B cell (primary cell): Measurements from ENCODE around the gene IPO13. TPM values are rescaled to one million over a fixed set of nuclear protein-coding genes. Genes with fewer than 3 reads are reported as not detected.
A peak's percentile ranks its signal among the peaks of the same experiment; 100 is the strongest.

Experiments used
- ATAC-seq: fragments of 200-7000 bp; cut with Tn5 transposase; one replicate; pipeline ENCODE4 v1.10.0; 2021; ENCODE audit warnings: low read depth, mild to moderate bottlenecking, moderate number of reproducible peaks, moderate library complexity
- CTCF ChIA-PET: fragments of 350-600 bp; sonication (Branson Sonifier 250); formaldehyde crosslinking; loops from one replicate; lab custom pipeline; 2021; ENCODE audit warnings: antibody characterized with exemption, inconsistent platforms; lab: Charles Lee
- POLR2A ChIA-PET: fragments of 350-600 bp; sonication (Branson Sonifier 250); formaldehyde crosslinking; loops from one replicate; lab custom pipeline; 2021; ENCODE audit warnings: antibody characterized with exemption; lab: Charles Lee
- DNase-seq: peaks from one replicate; pipeline ENCODE4 v3.0.0; 2013
- H2AFZ ChIP-seq: 2 replicates; pipeline ENCODE4 v1.6.1; 2012; ENCODE audit warnings: mild to moderate bottlenecking, low read depth, low read length; ENCODE audit not compliant: insufficient read depth, poor library complexity, severe bottlenecking
- H3K27ac ChIP-seq, 2 donors: 1 replicate in 1 of 2; 2 replicates in 1 of 2; pipeline ENCODE4 v1.5.1; 2012 to 2013; ENCODE audit warnings: low read length in 2 of 2, mild to moderate bottlenecking in 2 of 2, moderate library complexity in 1 of 2
- H3K27me3 ChIP-seq, 4 experiments: fragments of 200-600 bp in 1 of 4; sonication (generic) in 1 of 4; replicated peaks in 1 of 4; 1 replicate in 2 of 4; 2 replicates in 2 of 4; pipeline versions ENCODE4 v1.6.1 to v1.7.0; 2013 to 2016; ENCODE audit warnings: low read length in 3 of 4, mild to moderate bottlenecking in 2 of 4, mixed read lengths in 1 of 4, moderate library complexity in 1 of 4; ENCODE audit not compliant: insufficient read depth in 4 of 4, control insufficient read depth in 3 of 4; ENCODE audit errors: control extremely low read depth in 1 of 4
- H3K36me3 ChIP-seq, 2 experiments: replicated peaks in 1 of 2; 1 replicate in 1 of 2; 2 replicates in 1 of 2; pipeline versions ENCODE4 v1.6.1 to v1.7.1; 2013; ENCODE audit warnings: low read length in 1 of 2; ENCODE audit not compliant: insufficient read depth in 2 of 2, control insufficient read depth in 1 of 2; ENCODE audit errors: control extremely low read depth in 1 of 2, extremely low read depth in 1 of 2
- H3K4me1 ChIP-seq, 2 donors: fragments of 200-600 bp in 1 of 2; sonication (generic) in 1 of 2; 1 replicate in 1 of 2; 2 replicates in 1 of 2; pipeline versions ENCODE4 v1.5.1 to v1.6.1; 2013 to 2017; ENCODE audit warnings: low read length in 2 of 2; ENCODE audit not compliant: control insufficient read depth in 2 of 2, insufficient read depth in 2 of 2
- H3K4me2 ChIP-seq: replicated peaks from 2 replicates; pipeline ENCODE3; 2012; ENCODE audit warnings: mild to moderate bottlenecking, low read depth, low read length; ENCODE audit not compliant: poor library complexity, severe bottlenecking
- H3K4me3 ChIP-seq, 5 experiments: fragments of 200-600 bp in 1 of 5; sonication (generic) in 1 of 5; 1 replicate in 3 of 5; 2 replicates in 2 of 5; pipeline versions ENCODE4 v1.5.1 to v1.7.0; 2011 to 2016; ENCODE audit warnings: low read length in 4 of 5, mild to moderate bottlenecking in 4 of 5, low read depth in 2 of 5, control low read depth in 1 of 5, moderate library complexity in 1 of 5; ENCODE audit not compliant: insufficient read depth in 1 of 5; ENCODE audit errors: control extremely low read depth in 1 of 5, extremely low read depth in 1 of 5
- H3K79me2 ChIP-seq: fragments of 200-600 bp; sonication (generic); one replicate; pipeline ENCODE4 v1.6.0; 2016; ENCODE audit warnings: low read length; ENCODE audit not compliant: control insufficient read depth, insufficient read depth
- H3K9ac ChIP-seq: fragments of 200-600 bp; sonication (generic); 2 replicates; pipeline ENCODE4 v1.6.1; 2017; ENCODE audit warnings: mild to moderate bottlenecking, low read length, moderate library complexity
- H3K9me3 ChIP-seq, 3 donors: one replicate each; pipeline versions ENCODE4 v1.6.1 to v1.7.1; 2013; ENCODE audit warnings: low read length in 2 of 3; ENCODE audit not compliant: control insufficient read depth in 2 of 3, insufficient read depth in 1 of 3; ENCODE audit errors: control extremely low read depth in 1 of 3
- H4K20me1 ChIP-seq: 2 replicates; pipeline ENCODE4 v1.6.0; 2012; ENCODE audit warnings: mild to moderate bottlenecking, low read length; ENCODE audit not compliant: insufficient read depth, control insufficient read depth, poor library complexity, severe bottlenecking
- H3K27ac Mint-ChIP-seq: one replicate; pipeline ENCODE4 v1.8.0; 2021; ENCODE audit warnings: mixed read lengths
- H3K27me3 Mint-ChIP-seq: one replicate; pipeline ENCODE4 v1.8.0; 2021; ENCODE audit warnings: mixed read lengths
- H3K4me1 Mint-ChIP-seq: one replicate; pipeline ENCODE4 v1.8.0; 2021; ENCODE audit warnings: mixed read lengths
- H3K4me3 Mint-ChIP-seq: one replicate; pipeline ENCODE4 v1.8.0; 2021; ENCODE audit warnings: mixed read lengths
- H3K9me3 Mint-ChIP-seq: one replicate; pipeline ENCODE4 v1.8.0; 2022; ENCODE audit warnings: mixed read lengths; ENCODE audit not compliant: insufficient read depth
- EZH2 ChIP-seq: IDR thresholded peaks from 2 replicates; pipeline ENCODE4 v1.6.1; 2012; ENCODE audit warnings: borderline replicate concordance, low read depth, mild to moderate bottlenecking, moderate library complexity, low read length; ENCODE audit not compliant: insufficient read depth, poor library complexity, severe bottlenecking
- WGBS: methylation state at CpG from one replicate; pipeline ENCODE4 v1.1.5; 2013; ENCODE audit warnings: missing lambda C conversion rate; ENCODE audit not compliant: insufficient coverage; 5-methylcytosine and 5-hydroxymethylcytosine counted together
- intact Hi-C: fragments of 100-400 bp; cut with micrococcal nuclease; formaldehyde crosslinking; loops from one replicate; pipeline ENCODE4 v1.10.0; 2022
- polyA plus RNA-seq: library from polyadenylated mRNA; depleted of rRNA; stranded (reverse); fragments of >200 nt; gene quantifications from 2 replicates; pipeline ENCODE4 v1.2.3, GENCODE V29; 2012
- total RNA-seq, 2 donors: library from RNA; stranded (reverse); fragments of 120-200 nt in 1 of 2; gene quantifications; 1 replicate in 1 of 2; 2 replicates in 1 of 2; pipeline versions ENCODE4 v1.2.3 to v1.2.4, GENCODE V29; 2013 to 2022
- TF ChIP-seq, protein P1 (sequence below): fragments of 200-600 bp; IDR thresholded peaks from one replicate; pipeline ENCODE4 v1.8.0; 2022; ENCODE audit warnings: antibody characterized with exemption, mild to moderate bottlenecking

IPO13 gene
- total and polyA plus RNA-seq, 2 donors (not counting 1 experiment from before 2014, with no cell fraction given) = 18.7 to 19.7 TPM

DNA sequence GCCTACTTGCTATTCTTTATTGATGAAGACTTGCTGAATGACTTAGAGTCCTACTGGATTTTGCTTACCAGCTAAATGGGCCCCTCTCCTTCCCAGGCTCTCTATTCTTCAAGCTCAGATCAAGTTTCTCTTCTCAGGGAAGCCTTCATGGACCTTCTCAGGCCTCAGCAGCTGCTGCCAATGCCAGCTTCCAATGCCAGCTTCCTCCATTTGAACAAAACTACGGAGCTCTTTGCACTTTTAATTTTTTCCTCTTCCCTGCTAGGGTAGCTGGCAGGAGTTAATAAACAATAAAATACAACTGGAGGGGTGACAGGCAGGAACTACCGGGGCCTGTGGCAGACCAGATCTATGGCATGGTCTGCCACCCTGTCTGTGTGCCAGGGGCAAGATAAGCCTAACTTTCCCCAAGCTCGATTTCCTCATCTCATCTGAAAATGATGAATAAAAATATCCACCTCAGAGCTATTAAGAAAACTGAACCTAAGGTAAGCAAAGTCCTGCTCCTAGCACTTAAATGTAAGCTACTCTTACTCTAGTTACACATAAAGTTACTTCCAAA lies 995 bp upstream of the IPO13 start:
- TF ChIP-seq EZH2 = no peak
- TF ChIP-seq, protein P1, sequence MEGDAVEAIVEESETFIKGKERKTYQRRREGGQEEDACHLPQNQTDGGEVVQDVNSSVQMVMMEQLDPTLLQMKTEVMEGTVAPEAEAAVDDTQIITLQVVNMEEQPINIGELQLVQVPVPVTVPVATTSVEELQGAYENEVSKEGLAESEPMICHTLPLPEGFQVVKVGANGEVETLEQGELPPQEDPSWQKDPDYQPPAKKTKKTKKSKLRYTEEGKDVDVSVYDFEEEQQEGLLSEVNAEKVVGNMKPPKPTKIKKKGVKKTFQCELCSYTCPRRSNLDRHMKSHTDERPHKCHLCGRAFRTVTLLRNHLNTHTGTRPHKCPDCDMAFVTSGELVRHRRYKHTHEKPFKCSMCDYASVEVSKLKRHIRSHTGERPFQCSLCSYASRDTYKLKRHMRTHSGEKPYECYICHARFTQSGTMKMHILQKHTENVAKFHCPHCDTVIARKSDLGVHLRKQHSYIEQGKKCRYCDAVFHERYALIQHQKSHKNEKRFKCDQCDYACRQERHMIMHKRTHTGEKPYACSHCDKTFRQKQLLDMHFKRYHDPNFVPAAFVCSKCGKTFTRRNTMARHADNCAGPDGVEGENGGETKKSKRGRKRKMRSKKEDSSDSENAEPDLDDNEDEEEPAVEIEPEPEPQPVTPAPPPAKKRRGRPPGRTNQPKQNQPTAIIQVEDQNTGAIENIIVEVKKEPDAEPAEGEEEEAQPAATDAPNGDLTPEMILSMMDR = no peak
- DNase-seq = no peak
- Histone ChIP-seq H3K4me3 (peak overlapping the region; percentile 50 to 90 (median 78)), H3K9ac (peak overlapping the region; percentile 93), H3K9me3 (no peaks in the 10 kb centered on the region), H3K27me3 (no peaks in the 10 kb centered on the region), H3K4me2 (peak overlapping the region; percentile 84), H4K20me1 (peaks cover 5% of the 10 kb centered on the region), H3K27ac (peak overlapping the region in 1 of 2 donors; percentile 95), H3K79me2 (peaks cover 27% of the 10 kb centered on the region), H3K4me1 (peaks cover 15 to 25% of the 10 kb centered on the region in 2 donors), H2AFZ (peak overlapping the region; percentile 92), H3K36me3 (peaks cover 0 to 9% of the 10 kb centered on the region in 2 experiments)
- Mint-ChIP-seq H3K4me1 (peaks cover 37% of the 10 kb centered on the region), H3K27ac (peak overlapping the region; percentile 98), H3K9me3 (no peaks in the 10 kb centered on the region), H3K4me3 (peak overlapping the region; percentile 93), H3K27me3 (no peaks in the 10 kb centered on the region)
- WGBS = 0% methylated on average over 2 of the region's 3 CpGs
- CTCF ChIA-PET = interaction anchor here (0.7 to 5.0 kb wide), 9 partner anchors 8 to 182 kb away, joined by 3 to 41 read pairs (median 5); partner anchors contain the start of genes ARTN and ATP6V0B
- no peak for ATAC-seq
- POLR2A ChIA-PET = interaction anchor here (0.5 kb wide), 1 partner anchor 1358 kb away, joined by 3 read pairs; no protein-coding TSS in a partner anchor
- intact Hi-C loops = loop anchor here (1.0 to 10.0 kb wide), 9 partner anchors 24 to 1181 kb away; partner anchors contain the start of genes ATP6V0B, C1orf50, CCDC24 and CDC20
